GM18868 (cell line): ENCODE data around the gene DPP6.

Source experiments
- ATAC-seq: cut with Tn5 transposase; IDR thresholded peaks from one replicate; pipeline ENCODE4 v1.9.1; 2021; ENCODE audit warnings: mild to moderate bottlenecking, moderate library complexity; ENCODE audit not compliant: unreplicated experiment

DPP6 gene

GRCh38 chr7:154746571-154747360 is 694.6 kb downstream of the DPP6 start:
- ATAC-seq, result no peak

GRCh38 chr7:154748089-154748786 is 696.0 kb downstream of the DPP6 start:
- ATAC-seq, result no peak

- no peak for ATAC-seq
Observed at GRCh38 chr7:154750353-154750801, 698.2 kb downstream of the DPP6 start.

- no peak for ATAC-seq
Observed at GRCh38 chr7:154753226-154753625, 701.0 kb downstream of the DPP6 start.

GRCh38 chr7:154757756-154758155 is 705.6 kb downstream of the DPP6 start:
- no peak for ATAC-seq

- no peak for ATAC-seq
Observed at GRCh38 chr7:154759989-154760388, 707.8 kb downstream of the DPP6 start.

- no peak for ATAC-seq
Observed at GRCh38 chr7:154765118-154765517, 712.9 kb downstream of the DPP6 start.

GRCh38 chr7:154767142-154767541 is 714.9 kb downstream of the DPP6 start:
- no peak for ATAC-seq

- no peak for ATAC-seq
Observed at GRCh38 chr7:154767821-154768415, 715.7 kb downstream of the DPP6 start.

GRCh38 chr7:154769001-154769400 is 716.8 kb downstream of the DPP6 start:
- no peak for ATAC-seq

- ATAC-seq, result no peak
Observed at GRCh38 chr7:154769527-154769926, 717.3 kb downstream of the DPP6 start.

GRCh38 chr7:154770361-154770760 is 718.2 kb downstream of the DPP6 start:
- ATAC-seq, result no peak

- no peak for ATAC-seq
Observed at GRCh38 chr7:154770962-154771361, 718.8 kb downstream of the DPP6 start.

- ATAC-seq, result no peak
Observed at GRCh38 chr7:154774303-154774969, 722.2 kb downstream of the DPP6 start.

- no peak for ATAC-seq
Observed at GRCh38 chr7:154775681-154776080, 723.5 kb downstream of the DPP6 start.

GRCh38 chr7:154776350-154776749 is 724.2 kb downstream of the DPP6 start:
- no peak for ATAC-seq

GRCh38 chr7:154777023-154777422 is 724.8 kb downstream of the DPP6 start:
- ATAC-seq, result no peak

GRCh38 chr7:154777489-154777888 is 725.3 kb downstream of the DPP6 start:
- ATAC-seq, result no peak

GRCh38 chr7:154777908-154778307 is 725.7 kb downstream of the DPP6 start:
- no peak for ATAC-seq

- no peak for ATAC-seq
Observed at GRCh38 chr7:154781369-154782303, 729.4 kb downstream of the DPP6 start.
